H9 (cell line): ENCODE data around the gene AHI1. TPM values are rescaled to one million over a fixed set of nuclear protein-coding genes. Genes with fewer than 3 reads are reported as not detected.
A peak's percentile ranks its signal among the peaks of the same experiment; 100 is the strongest.

Experiments used
- DNase-seq: peaks from one replicate; pipeline ENCODE4 v3.0.0-alpha.2; 2017
- H2AFZ ChIP-seq: one replicate; pipeline ENCODE4 v1.6.1; 2013; ENCODE audit warnings: mild to moderate bottlenecking, low read length, control low read depth, moderate library complexity
- H2AK5ac ChIP-seq: 2 replicates; pipeline ENCODE4 v1.6.1; 2013; ENCODE audit warnings: low read length, control low read depth, mixed read lengths; ENCODE audit not compliant: insufficient read length
- H2BK120ac ChIP-seq: one replicate; pipeline ENCODE4 v1.6.1; 2013; ENCODE audit warnings: low read depth, mild to moderate bottlenecking, low read length, control low read depth, inconsistent platforms; ENCODE audit not compliant: poor library complexity, severe bottlenecking
- H2BK12ac ChIP-seq: 2 replicates; pipeline ENCODE4 v1.6.1; 2013; ENCODE audit warnings: low read length, control low read depth, mixed read lengths, low read depth; ENCODE audit not compliant: insufficient read length
- H2BK15ac ChIP-seq: 2 replicates; pipeline ENCODE4 v1.6.1; 2013; ENCODE audit warnings: low read depth, low read length, control low read depth
- H2BK20ac ChIP-seq: one replicate; pipeline ENCODE4 v1.6.1; 2013; ENCODE audit warnings: low read depth, mild to moderate bottlenecking, low read length, control low read depth, inconsistent platforms; ENCODE audit not compliant: poor library complexity, severe bottlenecking
- H2BK5ac ChIP-seq: 2 replicates; pipeline ENCODE4 v1.6.1; 2013; ENCODE audit warnings: low read length, control low read depth, mixed read lengths; ENCODE audit not compliant: insufficient read length
- H3K14ac ChIP-seq: 2 replicates; pipeline ENCODE4 v1.6.1; 2013; ENCODE audit warnings: low read length, control low read depth; ENCODE audit not compliant: insufficient read depth
- H3K18ac ChIP-seq: 2 replicates; pipeline ENCODE4 v1.6.1; 2013; ENCODE audit warnings: low read depth, mild to moderate bottlenecking, mixed read lengths, low read length, control low read depth; ENCODE audit not compliant: insufficient read length
- H3K23ac ChIP-seq: 2 replicates; pipeline ENCODE4 v1.6.1; 2013; ENCODE audit warnings: low read length, control low read depth, mixed read lengths, low read depth; ENCODE audit not compliant: insufficient read length
- H3K23me2 ChIP-seq: 2 replicates; pipeline ENCODE4 v1.6.1; 2013; ENCODE audit warnings: low read depth, mild to moderate bottlenecking, mixed read lengths, low read length, control low read depth; ENCODE audit not compliant: insufficient read length, poor library complexity, severe bottlenecking
- H3K27ac ChIP-seq: 2 replicates; pipeline ENCODE4 v1.5.1; 2013; ENCODE audit warnings: low read length, control low read depth, mixed read lengths, low read depth; ENCODE audit not compliant: insufficient read length
- H3K27me3 ChIP-seq: 2 replicates; pipeline ENCODE4 v1.6.1; 2013; ENCODE audit warnings: low read length, control low read depth, inconsistent platforms; ENCODE audit not compliant: insufficient read depth
- H3K4ac ChIP-seq: 2 replicates; pipeline ENCODE4 v1.6.1; 2013; ENCODE audit warnings: low read depth, mild to moderate bottlenecking, control low read depth, inconsistent platforms, low read length, moderate library complexity
- H3K4me1 ChIP-seq: 2 replicates; pipeline ENCODE4 v1.6.1; 2013; ENCODE audit warnings: low read length, control low read depth, inconsistent platforms; ENCODE audit not compliant: insufficient read depth
- H3K4me2 ChIP-seq: 2 replicates; pipeline ENCODE4 v1.6.1; 2013; ENCODE audit warnings: low read length, control low read depth, mixed read lengths; ENCODE audit not compliant: insufficient read length, insufficient read depth
- H3K56ac ChIP-seq: 2 replicates; pipeline ENCODE4 v1.6.1; 2013; ENCODE audit warnings: low read depth, mild to moderate bottlenecking, mixed read lengths, low read length, control low read depth; ENCODE audit not compliant: insufficient read length
- H3K79me1 ChIP-seq: 2 replicates; pipeline ENCODE4 v1.6.1; 2013; ENCODE audit warnings: low read depth, mild to moderate bottlenecking, moderate library complexity, low read length, control low read depth, inconsistent platforms; ENCODE audit not compliant: insufficient read depth, poor library complexity, severe bottlenecking
- H3K79me2 ChIP-seq: 2 replicates; pipeline ENCODE4 v1.6.1; 2013; ENCODE audit warnings: low read length, control low read depth, inconsistent platforms; ENCODE audit not compliant: insufficient read depth
- H3K9ac ChIP-seq: 2 replicates; pipeline ENCODE4 v1.6.1; 2013; ENCODE audit warnings: low read length, control low read depth, mixed read lengths; ENCODE audit not compliant: insufficient read length; ENCODE audit errors: extremely low read depth
- H3K9me3 ChIP-seq: one replicate; pipeline ENCODE4 v1.6.1; 2013; ENCODE audit warnings: low read depth, low read length, inconsistent platforms; ENCODE audit not compliant: control insufficient read depth
- H3T11ph ChIP-seq: one replicate; pipeline ENCODE4 v1.6.1; 2013; ENCODE audit warnings: mild to moderate bottlenecking, low read length, control low read depth, inconsistent platforms
- H4K20me1 ChIP-seq: one replicate; pipeline ENCODE4 v1.6.1; 2013; ENCODE audit not compliant: control insufficient read depth, insufficient read length, insufficient read depth
- H4K5ac ChIP-seq: 2 replicates; pipeline ENCODE4 v1.6.1; 2013; ENCODE audit warnings: low read depth, mild to moderate bottlenecking, mixed read lengths, low read length, control low read depth; ENCODE audit not compliant: insufficient read length
- H4K8ac ChIP-seq: replicated peaks from 2 replicates; pipeline ENCODE4 v1.6.1; 2013; ENCODE audit warnings: low read length, control low read depth, mixed read lengths, low read depth; ENCODE audit not compliant: insufficient read length
- H4K91ac ChIP-seq: 2 replicates; pipeline ENCODE4 v1.6.1; 2013; ENCODE audit warnings: low read depth, mild to moderate bottlenecking, moderate library complexity, mixed read lengths, low read length, control low read depth; ENCODE audit not compliant: insufficient read length
- H3K27ac Mint-ChIP-seq, 3 experiments: 2 replicates in 2 of 3; 3 replicates in 1 of 3; pipeline ENCODE4 v1.8.0; 2020 to 2021; ENCODE audit warnings: mixed read lengths in 3 of 3, mild to moderate bottlenecking in 1 of 3, moderate library complexity in 1 of 3
- H3K27me3 Mint-ChIP-seq: 2 replicates; pipeline ENCODE4 v1.8.0; 2021; ENCODE audit warnings: low read depth, mild to moderate bottlenecking, moderate library complexity, mixed read lengths
- H3K36me3 Mint-ChIP-seq, 3 experiments: 2 replicates in 2 of 3; 3 replicates in 1 of 3; pipeline ENCODE4 v1.8.0; 2020 to 2021; ENCODE audit warnings: low read depth in 3 of 3, mixed read lengths in 3 of 3; ENCODE audit not compliant: insufficient read depth in 1 of 3
- H3K4me1 Mint-ChIP-seq, 2 experiments: 2 replicates each; pipeline ENCODE4 v1.8.0; 2020; ENCODE audit warnings: mixed read lengths in 2 of 2
- H3K4me3 Mint-ChIP-seq, 2 experiments: 2 replicates in 1 of 2; 3 replicates in 1 of 2; pipeline ENCODE4 v1.8.0; 2020 to 2021; ENCODE audit warnings: mild to moderate bottlenecking in 2 of 2, mixed read lengths in 2 of 2, moderate library complexity in 1 of 2
- H3K9me3 Mint-ChIP-seq, 2 experiments: 2 replicates in 1 of 2; 3 replicates in 1 of 2; pipeline ENCODE4 v1.8.0; 2020; ENCODE audit warnings: mild to moderate bottlenecking in 2 of 2, mixed read lengths in 2 of 2, moderate library complexity in 1 of 2
- WGBS: extraction: QIAGEN DNeasy Blood & Tissue Kit; methylation state at CpG from one replicate; pipeline ENCODE4 v1.1.7; 2013; ENCODE audit warnings: missing lambda C conversion rate, low lambda C conversion rate, mixed read lengths; ENCODE audit not compliant: insufficient read length; ENCODE audit errors: extremely low coverage; 5-methylcytosine and 5-hydroxymethylcytosine counted together
- total RNA-seq: library from RNA; stranded (reverse); gene quantifications from 2 replicates; pipeline ENCODE4 v1.2.1, GENCODE V29; 2021
- TF ChIP-seq, protein P1 (sequence below): fragments of 200-600 bp; sonication (generic); conservative IDR thresholded peaks from 3 replicates; pipeline ENCODE4 v1.8.0; 2021; ENCODE audit warnings: antibody characterized with exemption, mild to moderate bottlenecking

Gene AHI1
- total RNA-seq, 1 experiment from 2014 or later = 9.9 TPM

- Mint-ChIP-seq H3K27me3 (no peaks in the 10 kb centered on the region; the same call in 1 of the 2 replicates), H3K4me1 (peaks cover 6 to 9% of the 10 kb centered on the region in 2 experiments; a peak in 2 of 4 replicates), H3K4me3 (no peak overlapping the region), H3K9me3 (no peaks in the 10 kb centered on the region; a peak in 1 of 5 replicates), H3K36me3 (peaks cover 0 to 5% (median 0%) of the 10 kb centered on the region in 3 experiments; a peak in 4 of 7 replicates), H3K27ac (peak overlapping the region in 2 of 3 experiments; percentile 28 to 68; a peak in 3 of 7 replicates)
- no peak overlapping the region for H3K27ac ChIP-seq
- no peak overlapping the region for H2BK12ac ChIP-seq
- no peak overlapping the region for H3K23ac ChIP-seq
- H4K5ac ChIP-seq = no peak overlapping the region
- H3K14ac ChIP-seq = peak overlapping the region; percentile 91
- no peaks in the 10 kb centered on the region for H3K79me1 ChIP-seq
- peak overlapping the region; percentile 88 for H3K18ac ChIP-seq
- H2BK15ac ChIP-seq = no peak overlapping the region; the same call in 1 of the 2 replicates
- peaks cover 6% of the 10 kb centered on the region for H3K23me2 ChIP-seq
- H3K9ac ChIP-seq = peak overlapping the region; percentile 73
- no peaks in the 10 kb centered on the region for H3K79me2 ChIP-seq
- no peak overlapping the region for H2BK120ac ChIP-seq
- H2BK20ac ChIP-seq = no peak overlapping the region
- H4K8ac ChIP-seq = no peak overlapping the region
- no peaks in the 10 kb centered on the region for H3K4me1 ChIP-seq
- TF ChIP-seq, protein P1, sequence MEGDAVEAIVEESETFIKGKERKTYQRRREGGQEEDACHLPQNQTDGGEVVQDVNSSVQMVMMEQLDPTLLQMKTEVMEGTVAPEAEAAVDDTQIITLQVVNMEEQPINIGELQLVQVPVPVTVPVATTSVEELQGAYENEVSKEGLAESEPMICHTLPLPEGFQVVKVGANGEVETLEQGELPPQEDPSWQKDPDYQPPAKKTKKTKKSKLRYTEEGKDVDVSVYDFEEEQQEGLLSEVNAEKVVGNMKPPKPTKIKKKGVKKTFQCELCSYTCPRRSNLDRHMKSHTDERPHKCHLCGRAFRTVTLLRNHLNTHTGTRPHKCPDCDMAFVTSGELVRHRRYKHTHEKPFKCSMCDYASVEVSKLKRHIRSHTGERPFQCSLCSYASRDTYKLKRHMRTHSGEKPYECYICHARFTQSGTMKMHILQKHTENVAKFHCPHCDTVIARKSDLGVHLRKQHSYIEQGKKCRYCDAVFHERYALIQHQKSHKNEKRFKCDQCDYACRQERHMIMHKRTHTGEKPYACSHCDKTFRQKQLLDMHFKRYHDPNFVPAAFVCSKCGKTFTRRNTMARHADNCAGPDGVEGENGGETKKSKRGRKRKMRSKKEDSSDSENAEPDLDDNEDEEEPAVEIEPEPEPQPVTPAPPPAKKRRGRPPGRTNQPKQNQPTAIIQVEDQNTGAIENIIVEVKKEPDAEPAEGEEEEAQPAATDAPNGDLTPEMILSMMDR = no peak
- no peaks in the 10 kb centered on the region for H3K27me3 ChIP-seq
- no peak overlapping the region for H2AK5ac ChIP-seq
- H2BK5ac ChIP-seq = no peak overlapping the region
- H3K4ac ChIP-seq = no peak overlapping the region; the same call in 1 of the 2 replicates
- H3K9me3 ChIP-seq = no peaks in the 10 kb centered on the region
- H3K4me2 ChIP-seq = peak overlapping the region; percentile 59
- H2AFZ ChIP-seq = no peak overlapping the region
- H3K56ac ChIP-seq = no peak overlapping the region
- no peak overlapping the region for H4K91ac ChIP-seq
- no peaks in the 10 kb centered on the region for H4K20me1 ChIP-seq
- H3T11ph ChIP-seq = no peak overlapping the region
- no CpG with 5 or more reads among the region's 9 CpGs for WGBS
- DNase-seq = no peak
These were observed 634 bp downstream of the AHI1 start for GRCh38 chr6:135496800-135497411.
